ENCODE data around the gene TENM3.

- no peak for TF ChIP-seq CTCF (IDR thresholded peaks at IDR 0.05)
- no peak for TF ChIP-seq POLR2A (IDR thresholded peaks at IDR 0.05)
Observed at GRCh38 chr4:182576601-182577289, 333.5 kb downstream of the TENM3 start.

Data from uterus (tissue), 2 donors.